GM06990 (cell line): ENCODE data around the gene KDM4D.

ENCODE experiments used
- DNase-seq: peaks from one replicate; pipeline ENCODE4 v3.0.0-alpha.2; 2011; ENCODE audit not compliant: insufficient read length; ENCODE audit errors: extremely low read depth
- H3K27me3 ChIP-seq: replicated peaks from 2 replicates; pipeline ENCODE4 v1.6.0; 2011; ENCODE audit warnings: low read length; ENCODE audit not compliant: control insufficient read depth, insufficient read depth
- H3K36me3 ChIP-seq: 2 replicates; pipeline ENCODE4 v1.5.1; 2011; ENCODE audit warnings: low read length; ENCODE audit not compliant: control insufficient read depth, insufficient read depth
- H3K4me3 ChIP-seq: replicated peaks from 2 replicates; pipeline ENCODE4 v1.5.1; 2011; ENCODE audit warnings: low read depth, mild to moderate bottlenecking, control low read depth, low read length
- CTCF ChIP-seq: IDR thresholded peaks from 2 replicates; pipeline ENCODE4 v1.5.1; 2011; ENCODE audit warnings: low read length, control low read depth, mild to moderate bottlenecking, inconsistent platforms; ENCODE audit not compliant: insufficient read depth, poor library complexity, severe bottlenecking

The KDM4D gene

GRCh38 chr11:94948070-94948617, 25.4 kb upstream of the KDM4D start:
- Histone ChIP-seq H3K27me3 (no peaks in the 10 kb centered on the region), H3K4me3 (no peak overlapping the region), H3K36me3 (no peaks in the 10 kb centered on the region)
- no peak for DNase-seq
- no peak for TF ChIP-seq CTCF

- TF ChIP-seq CTCF = no peak
- no peaks in the 10 kb centered on the region for H3K36me3 ChIP-seq
- H3K27me3 ChIP-seq = no peaks in the 10 kb centered on the region
- no peak for DNase-seq
- no peak overlapping the region for H3K4me3 ChIP-seq
Observed at GRCh38 chr11:94954753-94955152, 18.8 kb upstream of the KDM4D start.

GRCh38 chr11:94956963-94957362, 16.5 kb upstream of the KDM4D start:
- H3K36me3 ChIP-seq = peaks cover 3% of the 10 kb centered on the region
- no peak overlapping the region for H3K4me3 ChIP-seq
- DNase-seq = no peak

GRCh38 chr11:94958121-94958696, 15.3 kb upstream of the KDM4D start:
- Histone ChIP-seq H3K4me3 (no peak overlapping the region), H3K36me3 (peaks cover 3% of the 10 kb centered on the region), H3K27me3 (no peaks in the 10 kb centered on the region)
- TF ChIP-seq CTCF = no peak
- DNase-seq = no peak

More at GRCh38 chr11:94956963-94957362, 16.5 kb upstream of the KDM4D start:
- no peak for TF ChIP-seq CTCF
- no peaks in the 10 kb centered on the region for H3K27me3 ChIP-seq

- no peaks in the 10 kb centered on the region for H3K27me3 ChIP-seq
- no peak for DNase-seq
- H3K36me3 ChIP-seq = peaks cover 3% of the 10 kb centered on the region
Observed at GRCh38 chr11:94959179-94959578, 14.3 kb upstream of the KDM4D start.

More at GRCh38 chr11:94959179-94959578, 14.3 kb upstream of the KDM4D start:
- H3K4me3 ChIP-seq = no peak overlapping the region
- TF ChIP-seq CTCF = no peak
